Measurements from ENCODE around the gene SLC25A12. TPM values are rescaled to one million over a fixed set of nuclear protein-coding genes. Genes with fewer than 3 reads are reported as not detected.
"Not testable (repeated sequence)": the region's sequence is repeated elsewhere in the genome, so short reads cannot be mapped to it uniquely, and the experiment has no call there.

SLC25A12 gene
- total RNA-seq, 3 donors from 2014 or later (not counting 1 experiment from before 2014, with no cell fraction given): 18.7 to 21.7 (median 19.0) TPM

GRCh38 chr2:171810422-171811244 is 83.4 kb downstream of the SLC25A12 start:
- Histone ChIP-seq H3K4me1 (ENCODE audit: control insufficient read depth, insufficient read depth, low read length) (no peaks in the 10 kb centered on the region), H3K4me3 (ENCODE audit: low read length) (no peak overlapping the region), H3K27me3 (ENCODE audit: control insufficient read depth, insufficient read depth, low read length) (no peaks in the 10 kb centered on the region), H3K9me3 (ENCODE audit: control insufficient read depth, insufficient read depth, low read length) (no peaks in the 10 kb centered on the region), H3K36me3 (ENCODE audit: control insufficient read depth, insufficient read depth, low read length) (peaks cover 17% of the 10 kb centered on the region), H3K27ac (ENCODE audit: low read length) (no peak overlapping the region)
- intact Hi-C loops (cut with micrococcal nuclease): loop anchor here (5.0 kb wide), 2 partner anchors 302 to 652 kb away; no protein-coding TSS in a partner anchor
- Mint-ChIP-seq H3K36me3 (no peaks in the 10 kb centered on the region), H3K9me3 (no peaks in the 10 kb centered on the region), H3K4me1 (no peaks in the 10 kb centered on the region), H3K4me3 (no peak overlapping the region), H3K27me3 (ENCODE audit: low read depth in 2 of 2) (no peaks in the 10 kb centered on the region), H3K27ac (no peak overlapping the region)
- TF ChIP-seq CTCF (IDR thresholded peaks at IDR 0.05): no peak
- ATAC-seq: no peak
- no peak for DNase-seq
- 96% methylated on average over 4 of the region's 5 CpGs for WGBS (ENCODE audit: insufficient coverage)

GRCh38 chr2:171808885-171809284 is 85.2 kb downstream of the SLC25A12 start:
- H3K4me1 Mint-ChIP-seq; H3K27ac ChIP-seq (ENCODE audit: low read length); intact Hi-C loops (cut with micrococcal nuclease); H3K27me3 ChIP-seq (ENCODE audit: control insufficient read depth, insufficient read depth, low read length); H3K27me3 Mint-ChIP-seq (ENCODE audit: low read depth in 2 of 2); H3K4me1 ChIP-seq (ENCODE audit: control insufficient read depth, insufficient read depth, low read length); ATAC-seq; H3K36me3 Mint-ChIP-seq; H3K4me3 Mint-ChIP-seq; H3K27ac Mint-ChIP-seq; H3K9me3 Mint-ChIP-seq; DNase-seq; H3K9me3 ChIP-seq (ENCODE audit: control insufficient read depth, insufficient read depth, low read length); H3K4me3 ChIP-seq (ENCODE audit: low read length): not testable (repeated sequence)
- H3K36me3 ChIP-seq (ENCODE audit: control insufficient read depth, insufficient read depth, low read length): peaks cover 20% of the 10 kb centered on the region

- no peak for DNase-seq
- Mint-ChIP-seq H3K27ac (no peak overlapping the region), H3K4me1 (no peaks in the 10 kb centered on the region), H3K4me3 (no peak overlapping the region), H3K9me3 (no peaks in the 10 kb centered on the region), H3K36me3 (no peaks in the 10 kb centered on the region), H3K27me3 (ENCODE audit: low read depth in 2 of 2) (no peaks in the 10 kb centered on the region)
- no peaks in the 10 kb centered on the region for H3K4me1 ChIP-seq (ENCODE audit: control insufficient read depth, insufficient read depth, low read length)
- peaks cover 17% of the 10 kb centered on the region for H3K36me3 ChIP-seq (ENCODE audit: control insufficient read depth, insufficient read depth, low read length)
- H3K9me3 ChIP-seq (ENCODE audit: control insufficient read depth, insufficient read depth, low read length): no peaks in the 10 kb centered on the region
- no peak for ATAC-seq
- intact Hi-C loops (cut with micrococcal nuclease): no loop called here
- no peaks in the 10 kb centered on the region for H3K27me3 ChIP-seq (ENCODE audit: control insufficient read depth, insufficient read depth, low read length)
- no peak overlapping the region for H3K27ac ChIP-seq (ENCODE audit: low read length)
- TF ChIP-seq CTCF (IDR thresholded peaks at IDR 0.05): no peak
- 90% methylated on average over 4 of the region's 5 CpGs for WGBS (ENCODE audit: insufficient coverage)
- H3K4me3 ChIP-seq (ENCODE audit: low read length): no peak overlapping the region
Measured at GRCh38 chr2:171807831-171808393, 86.1 kb downstream of the SLC25A12 start.

- Histone ChIP-seq H3K4me3 (ENCODE audit: low read length) (no peak overlapping the region), H3K27me3 (ENCODE audit: control insufficient read depth, insufficient read depth, low read length) (no peaks in the 10 kb centered on the region), H3K4me1 (ENCODE audit: control insufficient read depth, insufficient read depth, low read length) (no peaks in the 10 kb centered on the region), H3K27ac (ENCODE audit: low read length) (no peak overlapping the region), H3K36me3 (ENCODE audit: control insufficient read depth, insufficient read depth, low read length) (peaks cover 18% of the 10 kb centered on the region), H3K9me3 (ENCODE audit: control insufficient read depth, insufficient read depth, low read length) (no peaks in the 10 kb centered on the region)
- TF ChIP-seq CTCF (IDR thresholded peaks at IDR 0.05): no peak
- Mint-ChIP-seq H3K27ac (no peak overlapping the region), H3K9me3 (no peaks in the 10 kb centered on the region), H3K4me3 (no peak overlapping the region), H3K36me3 (no peaks in the 10 kb centered on the region), H3K4me1 (no peaks in the 10 kb centered on the region), H3K27me3 (ENCODE audit: low read depth in 2 of 2) (no peaks in the 10 kb centered on the region)
- WGBS (ENCODE audit: insufficient coverage): 32% methylated on average over 2 of the region's 3 CpGs
- no peak for DNase-seq
- no peak for ATAC-seq
- intact Hi-C loops (cut with micrococcal nuclease): no loop called here
Measured at GRCh38 chr2:171807119-171807518, 86.9 kb downstream of the SLC25A12 start.
